CD4-positive, alpha-beta T cell treated with Interleukin-2 at 100 ng/mL for 4 hours (primary cell): ENCODE data around the gene LEMD2.
A peak's percentile ranks its signal among the peaks of the same experiment; 100 is the strongest.
"Not testable (repeated sequence)": the region's sequence is repeated elsewhere in the genome, so short reads cannot be mapped to it uniquely, and the experiment has no call there.

Source experiments
- DNase-seq: peaks from one replicate; pipeline ENCODE4 v3.0.0-alpha.2; 2020; ENCODE audit warnings: low spot score

LEMD2 gene

GRCh38 chr6:33788694-33789549 lies at the start of gene LEMD2:
LEMD2 (minus strand) TSS chr6:33789130; CDS start chr6:33789116, 14 bp downstream.
- DNase-seq, result peak; percentile 94

GRCh38 chr6:33837971-33838665 lies 49.2 kb upstream of the LEMD2 start:
- DNase-seq, result no peak

- no peak for DNase-seq
Observed at GRCh38 chr6:33836806-33837469, 48.0 kb upstream of the LEMD2 start.

- no peak for DNase-seq
Observed at GRCh38 chr6:33834401-33835392, 45.8 kb upstream of the LEMD2 start.

GRCh38 chr6:33833599-33833998 lies 44.7 kb upstream of the LEMD2 start:
- no peak for DNase-seq

DNA sequence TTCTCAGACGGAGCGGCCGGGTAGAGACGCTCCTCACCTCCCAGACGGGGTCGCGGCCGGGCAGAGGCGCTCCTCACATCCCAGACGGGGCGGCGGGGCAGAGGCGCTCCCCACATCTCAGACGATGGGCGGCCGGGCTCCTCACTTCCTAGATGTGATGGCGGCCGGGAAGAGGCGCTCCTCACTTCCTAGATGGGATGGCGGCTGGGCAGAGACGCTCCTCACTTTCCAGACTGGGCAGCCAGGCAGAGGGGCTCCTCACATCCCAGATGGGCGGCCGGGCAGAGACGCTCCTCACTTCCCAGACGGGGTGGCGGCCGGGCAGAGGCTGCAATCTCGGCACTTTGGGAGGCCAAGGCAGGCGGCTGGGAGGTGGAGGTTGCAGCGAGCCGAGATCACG lies 43.9 kb upstream of the LEMD2 start:
- not testable (repeated sequence) for DNase-seq

- DNase-seq, result not testable (repeated sequence)
Observed at GRCh38 chr6:33831725-33832124, 42.8 kb upstream of the LEMD2 start.

GRCh38 chr6:33830635-33831240 lies 41.8 kb upstream of the LEMD2 start:
- DNase-seq, result no peak

DNA sequence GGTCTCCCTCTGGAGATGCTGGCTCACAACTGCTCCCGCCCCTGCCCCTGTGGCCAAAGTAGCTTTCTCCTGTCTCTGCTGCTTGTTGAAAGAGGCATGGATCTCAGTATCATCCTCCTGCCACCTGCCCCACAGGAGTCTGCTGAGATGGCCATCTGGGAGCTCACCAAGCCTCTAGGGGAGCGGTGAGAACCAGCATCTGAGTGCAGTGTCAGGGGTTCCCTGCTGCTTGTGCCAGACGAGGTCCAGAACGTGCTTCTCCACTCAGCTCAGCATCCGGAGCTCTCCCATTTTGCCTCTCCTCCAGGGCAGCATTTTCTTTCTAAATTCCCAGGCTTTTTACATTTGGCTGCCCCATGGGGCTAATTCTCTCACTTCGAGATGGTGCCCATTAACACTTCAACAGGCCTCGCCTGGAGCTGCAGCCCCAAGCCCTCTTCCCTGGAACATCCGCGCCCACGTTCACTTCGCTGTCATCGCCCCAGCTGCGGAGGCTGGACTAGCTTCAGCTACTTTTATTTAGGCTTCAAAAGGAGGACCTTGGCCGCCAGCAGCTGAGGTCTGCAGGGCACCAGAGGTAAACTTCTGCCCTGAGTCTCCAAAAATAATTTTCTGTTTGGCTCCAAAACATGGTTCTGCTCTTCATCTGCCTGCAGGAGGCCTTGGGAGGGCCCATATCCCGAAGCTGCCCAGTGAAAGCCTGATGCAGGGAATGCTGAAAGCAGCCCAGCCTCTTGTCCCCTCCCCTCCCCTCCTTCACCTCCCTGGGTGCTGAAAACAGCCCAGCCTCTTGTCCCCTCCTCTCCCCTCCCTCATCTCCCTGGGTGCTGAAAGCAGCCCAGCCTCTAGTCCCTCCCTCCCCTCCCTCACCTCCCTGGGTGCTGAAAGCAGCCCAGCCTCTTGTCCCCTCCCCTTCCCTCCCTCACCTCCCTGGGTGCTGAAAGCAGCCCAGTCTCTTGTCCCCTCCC lies 40.1 kb upstream of the LEMD2 start:
- no peak for DNase-seq

- DNase-seq, result no peak
Observed at GRCh38 chr6:33828452-33828763, 39.5 kb upstream of the LEMD2 start.

GRCh38 chr6:33827546-33828451 lies 38.9 kb upstream of the LEMD2 start:
- DNase-seq, result no peak

GRCh38 chr6:33826537-33826936 lies 37.6 kb upstream of the LEMD2 start:
- no peak for DNase-seq

DNA sequence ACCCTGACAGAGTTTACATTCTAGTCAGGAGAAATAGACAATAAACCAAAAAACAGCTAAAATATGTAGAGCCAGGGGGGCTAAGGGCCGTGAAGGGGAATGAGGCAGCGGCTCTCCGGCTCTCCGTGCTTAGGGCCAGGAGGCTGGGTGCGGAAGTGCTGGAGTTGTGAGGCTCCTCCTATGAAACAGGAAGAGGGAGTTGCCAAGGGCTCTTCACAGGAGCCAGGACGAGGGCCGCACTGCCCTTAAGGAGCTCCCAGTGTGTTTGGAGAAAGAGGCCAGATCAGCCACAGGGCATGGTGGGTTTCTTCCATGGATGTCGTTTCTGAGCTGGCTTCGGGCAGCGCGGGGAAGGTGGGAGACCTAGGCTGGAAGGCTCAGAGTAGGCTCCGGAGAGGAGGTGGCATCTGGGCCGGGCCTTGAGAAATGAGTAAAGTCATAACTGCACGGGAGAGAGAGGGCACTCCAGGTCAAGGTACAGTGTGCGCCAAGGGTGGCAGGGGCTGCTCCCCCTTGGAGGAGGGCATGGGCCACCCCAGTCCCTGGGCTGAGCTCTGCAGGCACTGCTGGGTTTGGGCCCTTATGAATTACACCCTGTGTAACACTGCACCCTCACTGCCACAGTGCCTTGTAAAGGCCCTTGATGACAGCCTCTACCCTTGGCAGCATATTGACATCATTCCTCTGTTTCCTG lies 35.7 kb upstream of the LEMD2 start:
- no peak for DNase-seq

GRCh38 chr6:33823806-33824205 lies 34.9 kb upstream of the LEMD2 start:
- DNase-seq, result no peak

- DNase-seq, result no peak
Observed at GRCh38 chr6:33822575-33823395, 33.9 kb upstream of the LEMD2 start.

GRCh38 chr6:33820784-33821520 lies 32.0 kb upstream of the LEMD2 start:
- DNase-seq, result no peak

- DNase-seq, result no peak
Observed at GRCh38 chr6:33820243-33820642, 31.3 kb upstream of the LEMD2 start.
